Activated CD8-positive, alpha-beta memory T cell treated with anti-CD3 and anti-CD28 coated beads for 4 hours (primary cell): ENCODE results near the gene COL9A1.

ENCODE experiments used
- DNase-seq, 2 donors: peaks; one replicate each; pipeline ENCODE4 v3.0.0-alpha.2; 2020; ENCODE audit warnings: low read depth in 2 of 2

Gene COL9A1

GRCh38 chr6:70225055-70225454 lies 77.8 kb downstream of the COL9A1 start:
- no peak for DNase-seq

GRCh38 chr6:70222439-70222749 lies 80.5 kb downstream of the COL9A1 start:
- no peak for DNase-seq

- DNase-seq = no peak
Observed at GRCh38 chr6:70221715-70222438, 81.0 kb downstream of the COL9A1 start.

- DNase-seq = no peak
Observed at GRCh38 chr6:70221025-70221714, 81.7 kb downstream of the COL9A1 start.

GRCh38 chr6:70219943-70220613 lies 82.8 kb downstream of the COL9A1 start:
- no peak for DNase-seq

GRCh38 chr6:70216767-70217166 lies 86.1 kb downstream of the COL9A1 start:
- DNase-seq = no peak

GRCh38 chr6:70215460-70216108 lies 87.3 kb downstream of the COL9A1 start:
- no peak for DNase-seq

GRCh38 chr6:70210462-70210861 lies 92.4 kb downstream of the COL9A1 start:
- no peak for DNase-seq

GRCh38 chr6:70208235-70208790 lies 94.6 kb downstream of the COL9A1 start:
- DNase-seq = no peak

GRCh38 chr6:70198785-70199184 lies 104.1 kb downstream of the COL9A1 start:
- no peak for DNase-seq

GRCh38 chr6:70196531-70196930 lies 106.4 kb downstream of the COL9A1 start:
- DNase-seq = no peak

GRCh38 chr6:70194421-70194820 lies 108.5 kb downstream of the COL9A1 start:
- DNase-seq = no peak

- DNase-seq = no peak
Observed at GRCh38 chr6:70188202-70188601, 114.7 kb downstream of the COL9A1 start.

- DNase-seq = no peak
Observed at GRCh38 chr6:70186461-70186860, 116.4 kb downstream of the COL9A1 start.

GRCh38 chr6:70184723-70185122 lies 118.2 kb downstream of the COL9A1 start:
- no peak for DNase-seq

- DNase-seq = no peak
Observed at GRCh38 chr6:70183538-70183937, 119.3 kb downstream of the COL9A1 start.

- DNase-seq = no peak
Observed at GRCh38 chr6:70180901-70181599, 121.8 kb downstream of the COL9A1 start.

- no peak for DNase-seq
Observed at GRCh38 chr6:70180183-70180900, 122.5 kb downstream of the COL9A1 start.

GRCh38 chr6:70176842-70177550 lies 125.9 kb downstream of the COL9A1 start:
- no peak for DNase-seq

- no peak for DNase-seq
Observed at GRCh38 chr6:70175770-70176169, 127.1 kb downstream of the COL9A1 start.
